Panc1 (cell line): Measurements from ENCODE around the gene SEPTIN11.

Source experiments
- POLR2AphosphoS5 ChIP-seq: IDR thresholded peaks from 2 replicates; pipeline ENCODE4 v1.6.1; 2012; ENCODE audit warnings: mild to moderate bottlenecking, low read depth, low read length, moderate library complexity
- SIN3A ChIP-seq: IDR thresholded peaks from 2 replicates; pipeline ENCODE4 v1.6.1; 2012; ENCODE audit warnings: low read depth, mild to moderate bottlenecking, low read length, moderate library complexity, borderline replicate concordance; ENCODE audit not compliant: insufficient read depth
- TF ChIP-seq, protein P1 (sequence below): fragments of 450-650 bp; IDR thresholded peaks from 2 replicates; pipeline ENCODE4 v1.5.1; 2017; ENCODE audit warnings: mild to moderate bottlenecking
- TF ChIP-seq, protein P2 (sequence below), 2 experiments: IDR thresholded peaks; 2 replicates each; pipeline ENCODE4 v1.6.1; 2011 to 2012; ENCODE audit warnings: low read depth in 2 of 2, control low read depth in 1 of 2, low read length in 1 of 2, mild to moderate bottlenecking in 1 of 2, moderate library complexity in 1 of 2; ENCODE audit not compliant: insufficient read depth in 1 of 2

DNA sequence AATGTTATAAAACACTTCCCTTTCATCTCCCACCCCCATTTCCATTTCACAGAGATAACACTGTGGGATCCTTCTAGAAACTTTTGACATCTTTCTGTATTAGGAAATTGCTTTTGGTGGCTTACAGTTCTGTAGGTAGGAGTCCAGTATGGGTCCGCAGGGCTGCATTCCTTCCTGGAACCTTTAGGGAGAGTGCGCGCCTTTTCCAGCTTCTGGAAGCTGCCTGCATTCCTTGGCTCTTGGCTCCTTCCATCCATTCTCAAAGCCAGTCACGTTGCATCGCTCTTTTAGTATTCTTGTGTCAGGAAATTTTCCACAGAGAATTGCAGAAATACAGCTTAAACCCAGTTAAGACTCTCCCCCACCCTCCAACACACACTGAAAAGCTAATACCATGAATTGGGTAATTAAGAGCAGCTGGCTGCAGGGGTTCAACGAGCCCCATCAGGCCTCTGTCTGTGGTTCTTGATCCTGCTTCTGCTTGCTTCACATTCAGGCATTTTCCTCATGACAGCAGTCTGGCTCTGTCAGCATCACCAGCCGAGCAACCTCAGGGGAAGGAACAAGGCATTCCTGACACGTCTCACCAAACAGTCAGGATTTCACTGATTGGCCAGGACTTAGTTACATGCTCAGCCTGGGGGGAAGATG, 48.8 kb downstream of the SEPTIN11 start:
- TF ChIP-seq, protein P1, sequence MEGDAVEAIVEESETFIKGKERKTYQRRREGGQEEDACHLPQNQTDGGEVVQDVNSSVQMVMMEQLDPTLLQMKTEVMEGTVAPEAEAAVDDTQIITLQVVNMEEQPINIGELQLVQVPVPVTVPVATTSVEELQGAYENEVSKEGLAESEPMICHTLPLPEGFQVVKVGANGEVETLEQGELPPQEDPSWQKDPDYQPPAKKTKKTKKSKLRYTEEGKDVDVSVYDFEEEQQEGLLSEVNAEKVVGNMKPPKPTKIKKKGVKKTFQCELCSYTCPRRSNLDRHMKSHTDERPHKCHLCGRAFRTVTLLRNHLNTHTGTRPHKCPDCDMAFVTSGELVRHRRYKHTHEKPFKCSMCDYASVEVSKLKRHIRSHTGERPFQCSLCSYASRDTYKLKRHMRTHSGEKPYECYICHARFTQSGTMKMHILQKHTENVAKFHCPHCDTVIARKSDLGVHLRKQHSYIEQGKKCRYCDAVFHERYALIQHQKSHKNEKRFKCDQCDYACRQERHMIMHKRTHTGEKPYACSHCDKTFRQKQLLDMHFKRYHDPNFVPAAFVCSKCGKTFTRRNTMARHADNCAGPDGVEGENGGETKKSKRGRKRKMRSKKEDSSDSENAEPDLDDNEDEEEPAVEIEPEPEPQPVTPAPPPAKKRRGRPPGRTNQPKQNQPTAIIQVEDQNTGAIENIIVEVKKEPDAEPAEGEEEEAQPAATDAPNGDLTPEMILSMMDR = no peak
- TF ChIP-seq POLR2AphosphoS5 = no peak
- TF ChIP-seq SIN3A = no peak
- TF ChIP-seq, protein P2, sequence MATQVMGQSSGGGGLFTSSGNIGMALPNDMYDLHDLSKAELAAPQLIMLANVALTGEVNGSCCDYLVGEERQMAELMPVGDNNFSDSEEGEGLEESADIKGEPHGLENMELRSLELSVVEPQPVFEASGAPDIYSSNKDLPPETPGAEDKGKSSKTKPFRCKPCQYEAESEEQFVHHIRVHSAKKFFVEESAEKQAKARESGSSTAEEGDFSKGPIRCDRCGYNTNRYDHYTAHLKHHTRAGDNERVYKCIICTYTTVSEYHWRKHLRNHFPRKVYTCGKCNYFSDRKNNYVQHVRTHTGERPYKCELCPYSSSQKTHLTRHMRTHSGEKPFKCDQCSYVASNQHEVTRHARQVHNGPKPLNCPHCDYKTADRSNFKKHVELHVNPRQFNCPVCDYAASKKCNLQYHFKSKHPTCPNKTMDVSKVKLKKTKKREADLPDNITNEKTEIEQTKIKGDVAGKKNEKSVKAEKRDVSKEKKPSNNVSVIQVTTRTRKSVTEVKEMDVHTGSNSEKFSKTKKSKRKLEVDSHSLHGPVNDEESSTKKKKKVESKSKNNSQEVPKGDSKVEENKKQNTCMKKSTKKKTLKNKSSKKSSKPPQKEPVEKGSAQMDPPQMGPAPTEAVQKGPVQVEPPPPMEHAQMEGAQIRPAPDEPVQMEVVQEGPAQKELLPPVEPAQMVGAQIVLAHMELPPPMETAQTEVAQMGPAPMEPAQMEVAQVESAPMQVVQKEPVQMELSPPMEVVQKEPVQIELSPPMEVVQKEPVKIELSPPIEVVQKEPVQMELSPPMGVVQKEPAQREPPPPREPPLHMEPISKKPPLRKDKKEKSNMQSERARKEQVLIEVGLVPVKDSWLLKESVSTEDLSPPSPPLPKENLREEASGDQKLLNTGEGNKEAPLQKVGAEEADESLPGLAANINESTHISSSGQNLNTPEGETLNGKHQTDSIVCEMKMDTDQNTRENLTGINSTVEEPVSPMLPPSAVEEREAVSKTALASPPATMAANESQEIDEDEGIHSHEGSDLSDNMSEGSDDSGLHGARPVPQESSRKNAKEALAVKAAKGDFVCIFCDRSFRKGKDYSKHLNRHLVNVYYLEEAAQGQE (IDR thresholded peaks at IDR 0.05; ENCODE audit: insufficient read depth in 1 of 2, low read depth in 2 of 2, low read length in 1 of 2) = no peak
